HepG2 (cell line): ENCODE results near the gene TMED9. TPM values are rescaled to one million over a fixed set of nuclear protein-coding genes. Genes with fewer than 3 reads are reported as not detected.
A peak's percentile ranks its signal among the peaks of the same experiment; 100 is the strongest.

Experiments used
- ATAC-seq: fragments of 200-7000 bp; cut with Tn5 transposase; 3 replicates; pipeline ENCODE4 v1.9.1; 2020; ENCODE audit warnings: mild to moderate bottlenecking, moderate library complexity
- BruUV-seq: library from RNA; stranded (reverse); fragments of 400-500 nt; replicated peaks from 2 replicates; lab custom pipeline; 2021; lab: Mats Ljungman, UMichigan
- CTCF ChIA-PET: fragments of 300-600 bp; formaldehyde crosslinking; extraction: SDS; loops from one replicate; lab custom pipeline; 2021; ENCODE audit warnings: low total read pairs, inconsistent platforms, low intra/inter-chr PET ratio; lab: Yijun Ruan, JAX
- POLR2A ChIA-PET: fragments of 350-600 bp; sonication (Branson Sonifier 250); formaldehyde crosslinking; loops from one replicate; lab custom pipeline; 2020; ENCODE audit warnings: antibody characterized with exemption, inconsistent platforms; lab: Yijun Ruan, JAX
- DNase-seq: peaks from one replicate; pipeline ENCODE4 v3.0.0-alpha.2; 2015; ENCODE audit warnings: low spot score
- FAIRE-seq: peaks from 3 replicates; lab custom pipeline; 2011; peaks lifted over from hg19 to GRCh38; lab: Jason Lieb, UNC
- H2AFZ ChIP-seq: one replicate; pipeline ENCODE4 v1.6.1; 2011; ENCODE audit warnings: low read length, inconsistent platforms
- H3K27ac ChIP-seq: fragments of 300-600 bp; 3 replicates; pipeline ENCODE4 v1.8.0; 2011; ENCODE audit warnings: mixed run types, mild to moderate bottlenecking, mixed read lengths, low read length, inconsistent platforms; ENCODE audit not compliant: insufficient read depth; ENCODE audit errors: extremely low read length
- H3K27me3 ChIP-seq, 2 experiments: fragments of 200-600 bp in 1 of 2; 2 replicates in 1 of 2; 3 replicates in 1 of 2; pipeline versions ENCODE4 v1.6.0 to v1.8.0; 2011; ENCODE audit warnings: low read length in 2 of 2, mild to moderate bottlenecking in 2 of 2, moderate library complexity in 2 of 2, inconsistent platforms in 1 of 2; ENCODE audit not compliant: insufficient read depth in 2 of 2, control insufficient read depth in 1 of 2
- H3K36me3 ChIP-seq, 2 experiments: fragments of 200-600 bp in 1 of 2; replicated peaks in 1 of 2; 2 replicates in 1 of 2; 3 replicates in 1 of 2; pipeline versions ENCODE4 v1.5.1 to v1.8.0; 2011; ENCODE audit warnings: low read length in 2 of 2, inconsistent platforms in 1 of 2; ENCODE audit not compliant: insufficient read depth in 2 of 2, control insufficient read depth in 1 of 2
- H3K4me1 ChIP-seq: 2 replicates; pipeline ENCODE4 v1.5.1; 2012; ENCODE audit warnings: low read length, inconsistent platforms; ENCODE audit not compliant: insufficient read depth
- H3K4me2 ChIP-seq: 2 replicates; pipeline ENCODE4 v1.6.0; 2011; ENCODE audit warnings: low read depth, low read length, inconsistent platforms
- H3K4me3 ChIP-seq, 3 experiments: fragments of 200-600 bp in 1 of 3; sonication (generic), shearing (Covaris generic) in 1 of 3; replicated peaks in 1 of 3; 2 replicates each; pipeline ENCODE4 v1.5.1; 2011 to 2016; ENCODE audit warnings: low read length in 3 of 3, inconsistent platforms in 2 of 3, low read depth in 2 of 3, mild to moderate bottlenecking in 2 of 3, control low read depth in 1 of 3, mixed read lengths in 1 of 3; ENCODE audit not compliant: insufficient read depth in 1 of 3
- H3K79me2 ChIP-seq: one replicate; pipeline ENCODE4 v1.6.1; 2011; ENCODE audit warnings: low read length, inconsistent platforms; ENCODE audit not compliant: insufficient read depth
- H3K9ac ChIP-seq: 2 replicates; pipeline ENCODE4 v1.6.0; 2011; ENCODE audit warnings: mild to moderate bottlenecking, low read depth, low read length, inconsistent platforms; ENCODE audit not compliant: insufficient read depth
- H3K9me3 ChIP-seq: 2 replicates; pipeline ENCODE4 v1.5.1; 2012; ENCODE audit warnings: mild to moderate bottlenecking, low read length
- H4K20me1 ChIP-seq: 2 replicates; pipeline ENCODE4 v1.6.0; 2011; ENCODE audit warnings: inconsistent platforms, mild to moderate bottlenecking, low read length, moderate library complexity; ENCODE audit not compliant: insufficient read depth
- AGO2 ChIP-seq: fragments of 200-400 bp; formaldehyde crosslinking; optimal IDR thresholded peaks from 2 replicates; pipeline ENCODE3; 2017; ENCODE audit warnings: mild to moderate bottlenecking, low read depth, low read length, moderate library complexity
- FOXC1 ChIP-seq: sonication (generic); formaldehyde crosslinking; IDR thresholded peaks from 2 replicates; pipeline ENCODE4 v1.8.0; 2022; ENCODE audit warnings: mild to moderate bottlenecking, missing genetic modification reagents, borderline replicate concordance
- HDAC2 ChIP-seq: sonication (generic); formaldehyde crosslinking; IDR thresholded peaks from 2 replicates; pipeline ENCODE4 v1.4.0; 2020; ENCODE audit warnings: missing genetic modification reagents
- HIVEP1 ChIP-seq: sonication (generic); formaldehyde crosslinking; IDR thresholded peaks from 2 replicates; pipeline ENCODE4 v1.4.0; 2020; ENCODE audit warnings: mild to moderate bottlenecking, missing genetic modification reagents
- HMGXB4 ChIP-seq, 2 experiments: sonication (generic) in 1 of 2; formaldehyde crosslinking in 1 of 2; IDR thresholded peaks; 2 replicates each; pipeline versions ENCODE4 v1.4.0 to v1.6.1; 2018 to 2020; ENCODE audit warnings: missing genetic modification reagents in 2 of 2, borderline replicate concordance in 1 of 2, low read depth in 1 of 2, mild to moderate bottlenecking in 1 of 2, missing biosample characterization in 1 of 2
- HOXA7 ChIP-seq: sonication (generic); formaldehyde crosslinking; IDR thresholded peaks from 2 replicates; pipeline ENCODE4 v1.8.1; 2022; ENCODE audit warnings: mild to moderate bottlenecking, missing genetic modification reagents, moderate library complexity
- KLF12 ChIP-seq: sonication (generic); formaldehyde crosslinking; IDR thresholded peaks from 2 replicates; pipeline ENCODE4 v1.4.0; 2020; ENCODE audit warnings: missing genetic modification reagents, borderline replicate concordance
- MYC ChIP-seq: sonication (generic); formaldehyde crosslinking; IDR thresholded peaks from 2 replicates; pipeline ENCODE4 v1.9.0; 2021; ENCODE audit warnings: missing genetic modification reagents, borderline replicate concordance
- NR2F2 ChIP-seq: IDR thresholded peaks from 2 replicates; pipeline ENCODE4 v1.6.1; 2012; ENCODE audit warnings: low read depth, inconsistent platforms, borderline replicate concordance
- REL ChIP-seq: sonication (generic); formaldehyde crosslinking; conservative IDR thresholded peaks from 2 replicates; pipeline ENCODE4 v1.8.0; 2022; ENCODE audit warnings: mild to moderate bottlenecking, missing genetic modification reagents, moderate library complexity
- XRCC5 ChIP-seq: fragments of 200-400 bp; formaldehyde crosslinking; optimal IDR thresholded peaks from 2 replicates; pipeline ENCODE3; 2017; ENCODE audit warnings: mild to moderate bottlenecking, low read length
- ZEB1 ChIP-seq: IDR thresholded peaks from 2 replicates; pipeline ENCODE4 v1.6.1; 2012; ENCODE audit warnings: mild to moderate bottlenecking, low read depth, inconsistent platforms; ENCODE audit not compliant: insufficient replicate concordance
- ZFP37 ChIP-seq: sonication (generic); formaldehyde crosslinking; IDR thresholded peaks from 2 replicates; pipeline ENCODE4 v1.4.0; 2020; ENCODE audit warnings: missing genetic modification reagents, borderline replicate concordance
- ZNF331 ChIP-seq: sonication (generic); formaldehyde crosslinking; IDR thresholded peaks from 2 replicates; pipeline ENCODE4 v1.4.0; 2020; ENCODE audit warnings: missing genetic modification reagents
- ZNF605 ChIP-seq: sonication (generic); formaldehyde crosslinking; IDR thresholded peaks from 2 replicates; pipeline ENCODE4 v1.8.0; 2022; ENCODE audit warnings: mild to moderate bottlenecking, missing genetic modification reagents
- ZNF614 ChIP-seq: IDR thresholded peaks from 2 replicates; pipeline ENCODE4 v1.6.1; 2018; ENCODE audit warnings: missing biosample characterization, missing genetic modification reagents, inconsistent platforms, borderline replicate concordance
- WGBS: methylation state at CpG from one replicate; pipeline ENCODE4 v1.1.6; 2017; ENCODE audit warnings: low lambda C conversion rate; 5-methylcytosine and 5-hydroxymethylcytosine counted together
- in situ Hi-C: cut with HindIII; loops from 2 replicates; pipeline ENCODE4 v1.10.0; 2017; ENCODE audit warnings: low pct_unique_long_range_greater_than_20kb; ENCODE audit not compliant: extremely low pct_ligation_motif_present
- intact Hi-C: fragments of 100-400 bp; cut with micrococcal nuclease; formaldehyde crosslinking; loops from one replicate; pipeline ENCODE4 v1.10.0; 2022; ENCODE audit not compliant: unreplicated experiment
- polyA plus RNA-seq, 8 experiments: library from polyadenylated mRNA; depleted of rRNA in 3 of 8; stranded (reverse) in 7 of 8; unstranded in 1 of 8; fragments of >200 nt; fragmentation: Illumina TruSeq in 4 of 8; extraction: Trizol in 4 of 8; gene quantifications; 2 replicates each; pipeline versions ENCODE4 v1.2.1 to v1.2.3, GENCODE V29; 2011 to 2016; ENCODE audit warnings: low read depth in 4 of 8, missing spikeins in 1 of 8, mixed read lengths in 1 of 8; ENCODE audit not compliant: insufficient read depth in 1 of 8
- total RNA-seq, 5 experiments: library from RNA; depleted of rRNA; stranded (reverse); fragments of >200 nt; fragmentation: Illumina TruSeq; extraction: Trizol; gene quantifications; 2 replicates each; pipeline ENCODE4 v1.2.3, GENCODE V29; 2016; ENCODE audit warnings: low read depth in 1 of 5
- TF ChIP-seq, protein P1 (sequence below): sonication (generic); formaldehyde crosslinking; IDR thresholded peaks from 2 replicates; pipeline ENCODE4 v1.5.0; 2020; ENCODE audit warnings: missing genetic modification reagents, mild to moderate bottlenecking, borderline replicate concordance

Gene TMED9
- total and polyA plus RNA-seq, 2 of the 13 experiments (the other 11 are each of a cell fraction or from before 2014, with no cell fraction given), result 161 to 350 TPM

- 70% methylated on average over 10 of the region's 11 CpGs for WGBS
These were observed 15.1 kb downstream of the TMED9 start for GRCh38 chr5:177607115-177607451.

GRCh38 chr5:177607452-177608192 is 15.6 kb downstream of the TMED9 start:
- H3K4me3 ChIP-seq, result no peak overlapping the region
- no peak overlapping the region; the same call in 1 of the 2 replicates for H3K9ac ChIP-seq
- no peaks in the 10 kb centered on the region for H3K79me2 ChIP-seq
- ATAC-seq, result peak; percentile 94
- BruUV-seq, result no TSS peak
- no peak overlapping the region for H3K27ac ChIP-seq
- no peaks in the 10 kb centered on the region for H3K9me3 ChIP-seq
- no peaks in the 10 kb centered on the region for H4K20me1 ChIP-seq
- 18% methylated on average over 5 of the region's 15 CpGs for WGBS
- in situ Hi-C loops (loop anchor here (25.0 kb wide), 1 partner anchor 455 kb away; no protein-coding TSS in a partner anchor), intact Hi-C loops (loop anchor here (2.0 kb wide), 1 partner anchor 35 kb away; no protein-coding TSS in a partner anchor)
- H3K4me2 ChIP-seq, result no peak overlapping the region
- H2AFZ ChIP-seq, result no peak overlapping the region
- POLR2A ChIA-PET, result interaction anchor here (1.2 kb wide), 1 partner anchor 15 kb away, joined by 5 read pairs; the partner anchor contains the start of gene TMED9
- no peaks in the 10 kb centered on the region; a peak in 2 of 5 replicates for H3K36me3 ChIP-seq
- peak; percentile 58 for DNase-seq
- CTCF ChIA-PET, result interaction anchor here (0.5 to 0.8 kb wide), 2 partner anchors 46 to 626 kb away, joined by 3 read pairs; no protein-coding TSS in a partner anchor
- FAIRE-seq, result peak; percentile 80
- no peaks in the 10 kb centered on the region for H3K27me3 ChIP-seq
- H3K4me1 ChIP-seq, result peaks cover 9% of the 10 kb centered on the region
- TF ChIP-seq ZEB1 (no peak), KLF12 (no peak), NR2F2 (no peak), ZNF605 (CRISPR knock-in tag) (peak; percentile 66; the same call in 1 of the 2 replicates), HMGXB4 (CRISPR knock-in tag; IDR thresholded peaks at IDR 0.05; ENCODE audit: borderline replicate concordance in 1 of 2, low read depth in 1 of 2) (peak; percentile 46 to 52; a peak in 2 of 4 replicates), ZNF614 (CRISPR knock-in tag) (peak; percentile 62; the same call in 1 of the 2 replicates), ZNF331 (0 out of 2 replicates have a peak, but pooled peaks have one; percentile 28), HDAC2 (peak; percentile 51; the same call in 1 of the 2 replicates), XRCC5 (peak; percentile 68), FOXC1 (CRISPR knock-in tag) (peak; percentile 37; the same call in 1 of the 2 replicates)
- TF ChIP-seq, protein P1, sequence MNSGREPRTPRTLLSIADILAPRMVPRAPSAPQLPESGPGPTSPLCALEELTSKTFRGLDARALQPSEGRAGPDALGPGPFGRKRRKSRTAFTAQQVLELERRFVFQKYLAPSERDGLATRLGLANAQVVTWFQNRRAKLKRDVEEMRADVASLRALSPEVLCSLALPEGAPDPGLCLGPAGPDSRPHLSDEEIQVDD (CRISPR knock-in tag), result 0 out of 2 replicates have a peak, but pooled peaks have one; percentile 41

More at GRCh38 chr5:177607115-177607451, 15.1 kb downstream of the TMED9 start:
- Histone ChIP-seq H3K4me1 (peaks cover 10% of the 10 kb centered on the region), H3K79me2 (no peaks in the 10 kb centered on the region), H3K9me3 (no peaks in the 10 kb centered on the region), H3K4me3 (no peak overlapping the region), H3K27me3 (no peaks in the 10 kb centered on the region), H3K4me2 (no peak overlapping the region), H4K20me1 (no peaks in the 10 kb centered on the region), H2AFZ (no peak overlapping the region), H3K27ac (no peak overlapping the region), H3K36me3 (no peaks in the 10 kb centered on the region; a peak in 2 of 5 replicates), H3K9ac (no peak overlapping the region)
- ATAC-seq (no peak), FAIRE-seq (no peak), DNase-seq (no peak)
- 0 out of 2 replicates have a peak, but pooled peaks have one; percentile 14 for TF ChIP-seq HIVEP1 (CRISPR knock-in tag)
- TF ChIP-seq HOXA7 (CRISPR knock-in tag), result no peak
- TF ChIP-seq AGO2, result peak; percentile 23
- TF ChIP-seq MYC (CRISPR knock-in tag), result peak; percentile 17; the same call in 1 of the 2 replicates
- no peak for TF ChIP-seq ZFP37
- TF ChIP-seq REL, result no peak
- CTCF ChIA-PET, result interaction anchor here (0.5 to 0.8 kb wide), 2 partner anchors 46 to 627 kb away, joined by 3 read pairs; no protein-coding TSS in a partner anchor
- intact Hi-C loops, result loop anchor here (2.0 kb wide), 1 partner anchor 34 kb away; no protein-coding TSS in a partner anchor
- in situ Hi-C loops, result loop anchor here (25.0 kb wide), 1 partner anchor 455 kb away; no protein-coding TSS in a partner anchor
- POLR2A ChIA-PET, result interaction anchor here (1.2 kb wide), 1 partner anchor 15 kb away, joined by 5 read pairs; the partner anchor contains the start of gene TMED9
- BruUV-seq, result no TSS peak
